Mucosa of descending colon (tissue), 3 donors: ENCODE data around the gene CACNA2D3. TPM values are rescaled to one million over a fixed set of nuclear protein-coding genes. Genes with fewer than 3 reads are reported as not detected.

Source experiments
- ATAC-seq: fragments of 200-7000 bp; cut with Tn5 transposase; one replicate; pipeline ENCODE4 v1.9.1; 2020; ENCODE audit warnings: mild to moderate bottlenecking, moderate library complexity
- DNase-seq, 3 donors: peaks; one replicate each; pipeline ENCODE4 v3.0.0-alpha.2; 2020
- H3K36me3 ChIP-seq: fragments of 200-600 bp; one replicate; pipeline ENCODE4 v1.8.0; 2021; ENCODE audit warnings: low read depth, mild to moderate bottlenecking
- H3K4me1 ChIP-seq: fragments of 200-600 bp; one replicate; pipeline ENCODE4 v1.8.0; 2021; ENCODE audit warnings: low read depth, mild to moderate bottlenecking
- H3K4me3 ChIP-seq: fragments of 200-600 bp; one replicate; pipeline ENCODE4 v1.8.0; 2021; ENCODE audit warnings: mild to moderate bottlenecking
- H3K9me3 ChIP-seq: fragments of 200-600 bp; one replicate; pipeline ENCODE4 v1.8.0; 2021; ENCODE audit warnings: mild to moderate bottlenecking
- CTCF ChIP-seq: fragments of 200-600 bp; IDR thresholded peaks from one replicate; pipeline ENCODE4 v1.8.0; 2022; ENCODE audit warnings: antibody characterized with exemption, mild to moderate bottlenecking
- intact Hi-C, 2 donors: fragments of 100-400 bp; cut with DNase I in 1 of 2; cut with micrococcal nuclease in 1 of 2; formaldehyde crosslinking; loops; one replicate each; pipeline versions ENCODE4 v1.11.0 to v1.11.1; 2022; cut with DNase I, micrococcal nuclease
- total RNA-seq, 3 donors: library from RNA; stranded (reverse); fragmentation: NEBNext Ultra II Directional in 2 of 3; extraction: Animal tissue kit (Norgen Biotek cat#: 25700) in 2 of 3; gene quantifications; one replicate each; pipeline versions ENCODE4 v1.2.1 to v1.2.4, GENCODE V29; 2021 to 2023
- donor health status: DM: no; HTN: no; CAD: no; lungs with moderate emphysema.
- donor health status: DM: no; HTN: no; CAD: no.
- donor health status: DM: no; HTN: yes; CAD: no.

CACNA2D3 gene
- total RNA-seq, 3 donors from 2014 or later, result 0.34 to 3.5 (median 0.55) TPM

GRCh38 chr3:54355800-54356199 is 233.4 kb downstream of the CACNA2D3 start:
- intact Hi-C loops, result no loop called here
- H3K4me1 ChIP-seq, result no peaks in the 10 kb centered on the region
- H3K36me3 ChIP-seq, result no peaks in the 10 kb centered on the region
- no peak overlapping the region for H3K4me3 ChIP-seq
- DNase-seq (no peak), ATAC-seq (no peak)
- TF ChIP-seq CTCF, result no peak
- H3K9me3 ChIP-seq, result no peaks in the 10 kb centered on the region

- DNase-seq, result no peak
- intact Hi-C loops, result no loop called here
- Histone ChIP-seq H3K4me1 (no peaks in the 10 kb centered on the region), H3K4me3 (no peak overlapping the region), H3K36me3 (no peaks in the 10 kb centered on the region), H3K9me3 (no peaks in the 10 kb centered on the region)
- no peak for ATAC-seq
- TF ChIP-seq CTCF, result no peak
These were observed 234.1 kb downstream of the CACNA2D3 start for GRCh38 chr3:54356261-54357045.

GRCh38 chr3:54357301-54357700 is 234.9 kb downstream of the CACNA2D3 start:
- no peaks in the 10 kb centered on the region for H3K36me3 ChIP-seq
- no peaks in the 10 kb centered on the region for H3K4me1 ChIP-seq
- no peak for TF ChIP-seq CTCF
- H3K9me3 ChIP-seq, result no peaks in the 10 kb centered on the region
- intact Hi-C loops, result no loop called here
- no peak overlapping the region for H3K4me3 ChIP-seq
- DNase-seq (no peak), ATAC-seq (no peak)

GRCh38 chr3:54358316-54358715 is 236.0 kb downstream of the CACNA2D3 start:
- Histone ChIP-seq H3K36me3 (no peaks in the 10 kb centered on the region), H3K4me3 (no peak overlapping the region), H3K4me1 (no peaks in the 10 kb centered on the region), H3K9me3 (no peaks in the 10 kb centered on the region)
- DNase-seq, result no peak
- ATAC-seq, result no peak
- intact Hi-C loops, result no loop called here
- no peak for TF ChIP-seq CTCF

- ATAC-seq (no peak), DNase-seq (no peak)
- intact Hi-C loops, result no loop called here
These were observed 236.8 kb downstream of the CACNA2D3 start for GRCh38 chr3:54358969-54359694.

More at GRCh38 chr3:54358969-54359694, 236.8 kb downstream of the CACNA2D3 start:
- Histone ChIP-seq H3K9me3 (no peaks in the 10 kb centered on the region), H3K4me1 (no peaks in the 10 kb centered on the region), H3K4me3 (no peak overlapping the region), H3K36me3 (no peaks in the 10 kb centered on the region)
- no peak for TF ChIP-seq CTCF
